Measurements from ENCODE around the gene TMEM131. TPM values are rescaled to one million over a fixed set of nuclear protein-coding genes. Genes with fewer than 3 reads are reported as not detected.

The TMEM131 gene
- total and polyA plus RNA-seq, 11 donors = 9.3 to 38.3 (median 31.2) TPM

GRCh38 chr2:98020992-98021713 lies 25.4 kb upstream of the TMEM131 start:
- H3K36me3 ChIP-seq = no peaks in the 10 kb centered on the region
- no peak for TF ChIP-seq CTCF (IDR thresholded peaks at IDR 0.05)
- TF ChIP-seq POLR2A (IDR thresholded peaks at IDR 0.05) = no peak

GRCh38 chr2:98020516-98020915 lies 24.8 kb upstream of the TMEM131 start:
- TF ChIP-seq CTCF (IDR thresholded peaks at IDR 0.05) (no peak), POLR2A (IDR thresholded peaks at IDR 0.05) (no peak)
- H3K36me3 ChIP-seq = no peaks in the 10 kb centered on the region
- ATAC-seq (no peak), DNase-seq (no peak)
- intact Hi-C loops (cut with DNase I) = no loop called here
- WGBS, 4 donors = 85 to 93% (median 90%) methylated on average over 6 of the region's 6 CpGs
- no peak overlapping the region for H3K27ac ChIP-seq
- H3K4me3 ChIP-seq = no peak overlapping the region
- peaks cover 0 to 8% (median 2%) of the 10 kb centered on the region in 12 donors for H3K4me1 ChIP-seq
- no peaks in the 10 kb centered on the region for H3K27me3 ChIP-seq
- H3K9me3 ChIP-seq = peaks cover 0 to 5% (median 0%) of the 10 kb centered on the region in 12 donors

More at GRCh38 chr2:98020992-98021713, 25.4 kb upstream of the TMEM131 start:
- peaks cover 0 to 14% (median 5%) of the 10 kb centered on the region in 12 donors for H3K4me1 ChIP-seq
- 65 to 73% (median 71%) methylated on average over 11 of the region's 11 CpGs for WGBS, 4 donors
- H3K27ac ChIP-seq = peak overlapping the region in 1 of 12 donors; percentile 5
- no peak overlapping the region for H3K4me3 ChIP-seq
- peaks cover 0 to 5% (median 0%) of the 10 kb centered on the region in 12 donors for H3K9me3 ChIP-seq
- DNase-seq = no peak
- intact Hi-C loops (cut with DNase I) = no loop called here
- ATAC-seq = peak in 3 of 4 donors; percentile 37 to 59 (median 58)
- H3K27me3 ChIP-seq = no peaks in the 10 kb centered on the region

GRCh38 chr2:98016908-98017670 lies 21.3 kb upstream of the TMEM131 start:
- Histone ChIP-seq H3K4me3 (no peak overlapping the region), H3K4me1 (peaks cover 0 to 21% (median 2%) of the 10 kb centered on the region in 12 donors), H3K9me3 (peaks cover 0 to 5% (median 0%) of the 10 kb centered on the region in 12 donors), H3K27ac (no peak overlapping the region), H3K36me3 (no peaks in the 10 kb centered on the region), H3K27me3 (no peaks in the 10 kb centered on the region)
- no peak for TF ChIP-seq POLR2A (IDR thresholded peaks at IDR 0.05)
- no peak for TF ChIP-seq CTCF (IDR thresholded peaks at IDR 0.05)
- 88 to 91% (median 90%) methylated on average over 7 of the region's 7 CpGs for WGBS, 4 donors
- no peak for DNase-seq
- intact Hi-C loops (cut with DNase I) = no loop called here
- ATAC-seq = no peak

GRCh38 chr2:98015671-98016070 lies 19.9 kb upstream of the TMEM131 start:
- 36 to 55% (median 41%) methylated on average over 1 of the region's 1 CpG for WGBS, 4 donors
- TF ChIP-seq POLR2A (IDR thresholded peaks at IDR 0.05) (no peak), CTCF (IDR thresholded peaks at IDR 0.05) (no peak)
- H3K27me3 ChIP-seq = no peaks in the 10 kb centered on the region
- no peak overlapping the region for H3K27ac ChIP-seq
- H3K4me3 ChIP-seq = no peak overlapping the region
- ATAC-seq = no peak
- DNase-seq = no peak
- no peaks in the 10 kb centered on the region for H3K36me3 ChIP-seq
- intact Hi-C loops (cut with DNase I) = no loop called here
- peaks cover 0 to 5% (median 0%) of the 10 kb centered on the region in 12 donors for H3K9me3 ChIP-seq
- peaks cover 0 to 31% (median 4%) of the 10 kb centered on the region in 12 donors for H3K4me1 ChIP-seq

Data from heart left ventricle (tissue), 16 donors.